Endothelial cell of umbilical vein (primary cell): Measurements from ENCODE around the gene ITGB1. TPM values are rescaled to one million over a fixed set of nuclear protein-coding genes. Genes with fewer than 3 reads are reported as not detected.

Experiments used
- BruUV-seq: library from RNA; stranded (reverse); fragments of 400-500 nt; replicated peaks from 2 replicates; lab custom pipeline; 2021; lab: Mats Ljungman, UMichigan
- CTCF ChIA-PET: fragments of 300-600, 350-600 bp; sonication (Branson Sonifier 250); formaldehyde crosslinking; loops from one replicate; lab custom pipeline; 2021; ENCODE audit warnings: antibody characterized with exemption, inconsistent platforms; lab: Charles Lee
- POLR2A ChIA-PET: fragments of 300-600, 350-600 bp; sonication (Branson Sonifier 250); formaldehyde crosslinking; loops from one replicate; lab custom pipeline; 2021; ENCODE audit warnings: antibody characterized with exemption, inconsistent platforms; lab: Charles Lee
- DNase-seq: peaks from one replicate; pipeline ENCODE4 v3.0.0-alpha.2; 2011; ENCODE audit warnings: low read depth, low spot score
- FAIRE-seq: peaks from 2 replicates; lab custom pipeline; 2011; peaks lifted over from hg19 to GRCh38; lab: Jason Lieb, UNC
- H2AFZ ChIP-seq: 2 replicates; pipeline ENCODE4 v1.6.0; 2012; ENCODE audit warnings: low read depth, low read length, control low read depth, inconsistent platforms
- H3K27ac ChIP-seq: 2 replicates; pipeline ENCODE4 v1.5.1; 2011; ENCODE audit warnings: low read depth, mild to moderate bottlenecking, control low read depth, low read length, moderate library complexity; ENCODE audit not compliant: insufficient read depth
- H3K27me3 ChIP-seq, 2 experiments: 2 replicates each; pipeline versions ENCODE4 v1.6.0 to v1.6.1; 2011; ENCODE audit warnings: low read length in 2 of 2, mixed read lengths in 1 of 2; ENCODE audit not compliant: control insufficient read depth in 2 of 2, insufficient read depth in 2 of 2
- H3K36me3 ChIP-seq, 2 experiments: 2 replicates in 1 of 2; 3 replicates in 1 of 2; pipeline ENCODE4 v1.5.1; 2011; ENCODE audit warnings: low read length in 2 of 2, mild to moderate bottlenecking in 1 of 2, moderate library complexity in 1 of 2; ENCODE audit not compliant: control insufficient read depth in 2 of 2, insufficient read depth in 2 of 2; ENCODE audit errors: extremely low read depth in 1 of 2
- H3K4me1 ChIP-seq: 3 replicates; pipeline ENCODE4 v1.5.1; 2011; ENCODE audit warnings: mild to moderate bottlenecking, low read length; ENCODE audit not compliant: control insufficient read depth, insufficient read depth; ENCODE audit errors: extremely low read depth
- H3K4me2 ChIP-seq: 2 replicates; pipeline ENCODE4 v1.6.1; 2011; ENCODE audit warnings: low read length, control low read depth, mixed read lengths; ENCODE audit not compliant: insufficient read depth
- H3K4me3 ChIP-seq, 3 experiments: fragments of 200-600 bp in 1 of 3; sonication (generic), shearing (Covaris generic) in 1 of 3; replicated peaks in 1 of 3; 2 replicates each; pipeline ENCODE4 v1.5.1; 2011 to 2016; ENCODE audit warnings: control low read depth in 3 of 3, low read length in 3 of 3, mild to moderate bottlenecking in 2 of 3, inconsistent platforms in 1 of 3, low read depth in 1 of 3, moderate library complexity in 1 of 3; ENCODE audit not compliant: insufficient read depth in 1 of 3
- H3K79me2 ChIP-seq: 2 replicates; pipeline ENCODE4 v1.6.0; 2012; ENCODE audit warnings: low read length, inconsistent platforms; ENCODE audit not compliant: control insufficient read depth, insufficient read depth
- H3K9ac ChIP-seq: replicated peaks from 2 replicates; pipeline ENCODE3; 2011; ENCODE audit warnings: low read length, control low read depth; ENCODE audit not compliant: insufficient read depth; ENCODE audit errors: extremely low read depth
- H3K9me1 ChIP-seq: replicated peaks from 3 replicates; pipeline ENCODE4 v1.6.0; 2011; ENCODE audit warnings: mild to moderate bottlenecking, low read length; ENCODE audit not compliant: control insufficient read depth, insufficient read depth; ENCODE audit errors: extremely low read depth
- H3K9me3 ChIP-seq: replicated peaks from 2 replicates; pipeline ENCODE4 v1.5.1; 2012; ENCODE audit warnings: low read length, inconsistent platforms; ENCODE audit not compliant: control insufficient read depth, insufficient read depth
- H4K20me1 ChIP-seq: replicated peaks from 2 replicates; pipeline ENCODE3; 2011; ENCODE audit warnings: mild to moderate bottlenecking, low read length; ENCODE audit not compliant: control insufficient read depth, insufficient read depth; ENCODE audit errors: extremely low read depth
- CTCF ChIP-seq, 2 donors: IDR thresholded peaks; 1 replicate in 1 of 2; 2 replicates in 1 of 2; pipeline ENCODE4 v1.5.1; 2011; ENCODE audit warnings: low read length in 2 of 2, mild to moderate bottlenecking in 2 of 2, moderate library complexity in 2 of 2, control low read depth in 1 of 2, inconsistent platforms in 1 of 2, low read depth in 1 of 2; ENCODE audit not compliant: insufficient read depth in 1 of 2; ENCODE audit errors: extremely low read depth in 1 of 2
- EZH2 ChIP-seq: IDR thresholded peaks from 2 replicates; pipeline ENCODE4 v1.6.1; 2012; ENCODE audit warnings: borderline replicate concordance, low read depth, mild to moderate bottlenecking, moderate library complexity, low read length, inconsistent platforms; ENCODE audit not compliant: severe bottlenecking
- FOS ChIP-seq: IDR thresholded peaks from 2 replicates; pipeline ENCODE4 v1.6.1; 2011; ENCODE audit warnings: mild to moderate bottlenecking, low read length, moderate library complexity, borderline replicate concordance; ENCODE audit not compliant: insufficient read depth
- GATA2 ChIP-seq: IDR thresholded peaks from 2 replicates; pipeline ENCODE4 v1.7.0; 2011; ENCODE audit warnings: low read depth, mild to moderate bottlenecking, moderate library complexity, mixed read lengths, low read length; ENCODE audit not compliant: insufficient read length, insufficient read depth
- JUN ChIP-seq: IDR thresholded peaks from 2 replicates; pipeline ENCODE4 v1.6.1; 2011; ENCODE audit warnings: borderline replicate concordance, low read depth; ENCODE audit not compliant: insufficient read length, insufficient read depth
- MAX ChIP-seq: IDR thresholded peaks from 2 replicates; pipeline ENCODE4 v1.6.1; 2011; ENCODE audit not compliant: insufficient read depth, insufficient read length
- MYC ChIP-seq: IDR thresholded peaks from one replicate; pipeline ENCODE4 v1.6.1; 2011; ENCODE audit warnings: mild to moderate bottlenecking, low read depth, low read length
- POLR2A ChIP-seq: IDR thresholded peaks from 2 replicates; pipeline ENCODE4 v1.6.1; 2012; ENCODE audit warnings: low read depth, mild to moderate bottlenecking, control low read depth, low read length
- POLR2AphosphoS5 ChIP-seq: IDR thresholded peaks from 2 replicates; pipeline ENCODE4 v1.6.1; 2012; ENCODE audit warnings: low read depth, mild to moderate bottlenecking, control low read depth, low read length, moderate library complexity; ENCODE audit not compliant: insufficient read depth
- dilution Hi-C: fragments of 300-500 bp; cut with MboI; formaldehyde crosslinking; loops from one replicate; pipeline ENCODE4 v1.15.0; 2019; ENCODE audit warnings: low sequenced_read_pairs; ENCODE audit not compliant: extremely low pct_ligation_motif_present
- intact Hi-C: fragments of 100-400 bp; cut with micrococcal nuclease; formaldehyde crosslinking; loops from one replicate; pipeline ENCODE4 v1.10.0; 2022
- polyA plus RNA-seq, 4 experiments: library from polyadenylated mRNA; depleted of rRNA in 3 of 4; stranded (reverse) in 3 of 4; unstranded in 1 of 4; fragments of >200 nt; gene quantifications; 2 replicates each; pipeline versions ENCODE4 v1.2.1 to v1.2.3, GENCODE V29; 2011 to 2012; ENCODE audit warnings: missing spikeins in 1 of 4
- total RNA-seq: library from RNA; stranded (reverse); gene quantifications from 2 replicates; pipeline ENCODE4 v1.2.3, GENCODE V29; 2021

Gene ITGB1
- total and polyA plus RNA-seq, 2 donors (not counting 3 experiments of a cell fraction or from before 2014, with no cell fraction given) = 424 to 1,147 TPM

GRCh38 chr10:32988604-32989003 lies 30.6 kb upstream of the ITGB1 start:
- Histone ChIP-seq H3K4me2 (no peak overlapping the region), H4K20me1 (no peaks in the 10 kb centered on the region), H3K27ac (no peak overlapping the region), H3K9me3 (no peaks in the 10 kb centered on the region), H3K9me1 (no peaks in the 10 kb centered on the region), H3K79me2 (no peaks in the 10 kb centered on the region), H3K4me1 (peaks cover 28% of the 10 kb centered on the region), H3K36me3 (no peaks in the 10 kb centered on the region), H3K9ac (no peak overlapping the region), H2AFZ (no peak overlapping the region), H3K4me3 (no peak overlapping the region), H3K27me3 (no peaks in the 10 kb centered on the region)
- ChIA-PET CTCF (interaction anchor here (0.6 kb wide), 1 partner anchor 47 kb away, joined by 3 read pairs; no protein-coding TSS in a partner anchor), POLR2A (no interaction called here)
- intact Hi-C loops = no loop called here
- dilution Hi-C loops = no loop called here
- TF ChIP-seq FOS (no peak), MYC (no peak), POLR2A (no peak), POLR2AphosphoS5 (no peak), EZH2 (no peak), JUN (no peak), GATA2 (no peak), MAX (no peak), CTCF (IDR thresholded peaks at IDR 0.05; ENCODE audit: extremely low read depth in 1 of 2, insufficient read depth in 1 of 2, low read depth in 1 of 2, low read length in 2 of 2) (no peak)
- DNase-seq = no peak
- FAIRE-seq = no peak
- BruUV-seq = no TSS peak
